Uterus (tissue), 2 donors: ENCODE results near the gene PHF19.

Experiments used
- POLR2A ChIP-seq, 2 donors: fragments of 450-650 bp; IDR thresholded peaks; one replicate each; pipeline ENCODE4 v1.6.1; 2016; ENCODE audit warnings: antibody characterized with exemption in 2 of 2, mild to moderate bottlenecking in 1 of 2, moderate library complexity in 1 of 2
- TF ChIP-seq, protein P1 (sequence below), 4 experiments: fragments of 200-600 bp in 2 of 4; fragments of 450-650 bp in 2 of 4; sonication (generic) in 2 of 4; IDR thresholded peaks; one replicate each; pipeline ENCODE4 v1.5.1; 2016 to 2019; ENCODE audit warnings: antibody characterized with exemption in 4 of 4, mild to moderate bottlenecking in 2 of 4, moderate library complexity in 1 of 4

DNA sequence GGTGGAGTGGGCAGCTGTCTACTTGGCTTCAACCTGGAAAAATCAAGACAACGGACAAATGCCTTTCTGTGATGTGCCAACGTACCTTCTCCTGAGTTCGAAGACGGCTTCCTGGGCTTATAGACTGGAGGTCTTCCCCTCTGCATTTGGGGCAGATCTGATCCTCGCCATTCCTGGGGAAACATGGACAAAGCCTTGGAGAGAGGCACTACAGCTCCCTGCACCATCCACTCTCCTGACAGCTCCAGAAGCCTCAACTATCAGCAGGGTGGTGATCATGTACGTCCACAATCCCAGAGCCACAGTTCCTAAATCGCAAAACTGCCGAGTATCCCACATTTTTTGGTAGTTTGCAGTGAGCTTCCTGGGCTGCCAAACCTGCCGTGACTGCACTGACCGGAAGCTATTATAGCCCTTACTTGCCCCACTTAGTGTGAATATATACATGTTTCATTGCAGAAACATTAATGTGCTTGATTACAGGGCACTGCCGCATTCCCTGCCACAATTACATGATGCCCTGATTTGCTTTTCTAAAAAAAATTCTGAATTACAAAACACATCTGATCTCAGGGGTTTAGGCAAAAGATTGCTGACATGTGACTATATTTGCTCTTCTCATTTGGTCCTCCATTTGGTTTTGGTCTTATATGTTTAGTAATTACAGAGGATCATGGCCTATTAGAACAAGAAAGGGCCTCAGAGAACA, 46.8 kb upstream of the PHF19 start:
- no peak for TF ChIP-seq POLR2A (IDR thresholded peaks at IDR 0.05)
- TF ChIP-seq, protein P1, sequence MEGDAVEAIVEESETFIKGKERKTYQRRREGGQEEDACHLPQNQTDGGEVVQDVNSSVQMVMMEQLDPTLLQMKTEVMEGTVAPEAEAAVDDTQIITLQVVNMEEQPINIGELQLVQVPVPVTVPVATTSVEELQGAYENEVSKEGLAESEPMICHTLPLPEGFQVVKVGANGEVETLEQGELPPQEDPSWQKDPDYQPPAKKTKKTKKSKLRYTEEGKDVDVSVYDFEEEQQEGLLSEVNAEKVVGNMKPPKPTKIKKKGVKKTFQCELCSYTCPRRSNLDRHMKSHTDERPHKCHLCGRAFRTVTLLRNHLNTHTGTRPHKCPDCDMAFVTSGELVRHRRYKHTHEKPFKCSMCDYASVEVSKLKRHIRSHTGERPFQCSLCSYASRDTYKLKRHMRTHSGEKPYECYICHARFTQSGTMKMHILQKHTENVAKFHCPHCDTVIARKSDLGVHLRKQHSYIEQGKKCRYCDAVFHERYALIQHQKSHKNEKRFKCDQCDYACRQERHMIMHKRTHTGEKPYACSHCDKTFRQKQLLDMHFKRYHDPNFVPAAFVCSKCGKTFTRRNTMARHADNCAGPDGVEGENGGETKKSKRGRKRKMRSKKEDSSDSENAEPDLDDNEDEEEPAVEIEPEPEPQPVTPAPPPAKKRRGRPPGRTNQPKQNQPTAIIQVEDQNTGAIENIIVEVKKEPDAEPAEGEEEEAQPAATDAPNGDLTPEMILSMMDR (IDR thresholded peaks at IDR 0.05): no peak
